Esophagus muscularis mucosa (tissue), 4 donors: ENCODE results near the gene CXCR6.

Experiments
- CTCF ChIP-seq, 3 experiments: fragments of 200-600 bp in 2 of 3; fragments of 450-650 bp in 1 of 3; sonication (generic) in 2 of 3; IDR thresholded peaks; one replicate each; pipeline ENCODE4 v1.5.1; 2017 to 2019; ENCODE audit warnings: antibody characterized with exemption in 3 of 3, mild to moderate bottlenecking in 2 of 3, moderate library complexity in 1 of 3
- EP300 ChIP-seq: sonication (generic); formaldehyde crosslinking; IDR thresholded peaks from one replicate; pipeline ENCODE4 v1.6.1; 2017; ENCODE audit warnings: antibody characterized with exemption
- POLR2A ChIP-seq: fragments of 450-650 bp; IDR thresholded peaks from one replicate; pipeline ENCODE4 v1.6.1; 2017; ENCODE audit warnings: antibody characterized with exemption, moderate library complexity, mild to moderate bottlenecking, low read depth
- POLR2AphosphoS5 ChIP-seq, 2 donors: sonication (generic); formaldehyde crosslinking; IDR thresholded peaks; one replicate each; pipeline ENCODE4 v1.6.1; 2017; ENCODE audit warnings: antibody characterized with exemption in 2 of 2

DNA sequence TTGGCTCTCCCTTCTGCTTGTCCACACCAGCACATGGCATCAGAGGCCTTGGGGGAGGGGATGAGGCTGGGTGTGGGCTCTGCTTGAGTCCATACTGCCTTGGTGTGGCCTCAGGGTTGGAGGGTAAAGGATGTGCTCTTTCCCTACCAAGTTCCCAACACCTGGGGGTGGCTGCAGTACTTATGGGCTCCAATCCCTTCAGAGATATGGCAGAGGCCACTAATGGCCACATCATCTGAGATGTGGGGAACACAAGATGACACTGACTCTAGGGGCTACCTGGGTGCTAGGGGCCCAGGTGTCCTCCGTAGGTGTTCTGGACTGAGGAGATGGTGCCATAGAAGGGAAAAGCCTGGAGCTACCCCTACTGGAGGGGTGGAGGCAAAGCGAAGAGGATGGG, 6.9 kb downstream of the CXCR6 start:
- TF ChIP-seq POLR2AphosphoS5 (IDR thresholded peaks at IDR 0.05), result no peak
- no peak for TF ChIP-seq EP300
- TF ChIP-seq CTCF (IDR thresholded peaks at IDR 0.05), result no peak
- TF ChIP-seq POLR2A, result no peak
